Measurements from ENCODE around the gene SCUBE1.

Gene SCUBE1

GRCh38 chr22:43244803-43245527 lies 98.2 kb downstream of the SCUBE1 start:
- Histone ChIP-seq H3K36me3 (ENCODE audit: insufficient read depth, low read length) (no peaks in the 10 kb centered on the region), H3K4me3 (ENCODE audit: low read length, poor library complexity, severe bottlenecking) (no peak overlapping the region), H3K9ac (ENCODE audit: low read depth, low read length, poor library complexity, severe bottlenecking) (no peak overlapping the region), H3K4me2 (ENCODE audit: low read depth, low read length, poor library complexity, severe bottlenecking) (no peak overlapping the region), H3K27me3 (ENCODE audit: insufficient read depth, low read length, poor library complexity, severe bottlenecking) (no peaks in the 10 kb centered on the region), H4K20me1 (ENCODE audit: insufficient read depth, low read length, poor library complexity, severe bottlenecking) (no peaks in the 10 kb centered on the region), H3K9me3 (ENCODE audit: insufficient read depth, low read depth, low read length) (no peaks in the 10 kb centered on the region), H2AFZ (ENCODE audit: low read length) (no peak overlapping the region), H3K4me1 (ENCODE audit: insufficient read depth, low read length, poor library complexity, severe bottlenecking) (peaks cover 10% of the 10 kb centered on the region), H3K79me2 (ENCODE audit: insufficient read depth, low read length) (no peaks in the 10 kb centered on the region), H3K9me2 (replicated peaks; ENCODE audit: low read depth, low read length) (no peaks in the 10 kb centered on the region), H3F3A (ENCODE audit: low read depth) (no peaks in the 10 kb centered on the region)
- no peak for TF ChIP-seq EZH2phosphoT487 (IDR thresholded peaks at IDR 0.05; ENCODE audit: borderline replicate concordance)
- no peak for TF ChIP-seq CTCF (conservative IDR thresholded peaks at IDR 0.05; ENCODE audit: low read length)

GRCh38 chr22:43244402-43244801 lies 98.8 kb downstream of the SCUBE1 start:
- peaks cover 12% of the 10 kb centered on the region for H3K4me1 ChIP-seq (ENCODE audit: insufficient read depth, low read length, poor library complexity, severe bottlenecking)
- H3K4me3 ChIP-seq (ENCODE audit: low read length, poor library complexity, severe bottlenecking) = no peak overlapping the region
- no peaks in the 10 kb centered on the region for H4K20me1 ChIP-seq (ENCODE audit: insufficient read depth, low read length, poor library complexity, severe bottlenecking)
- H3F3A ChIP-seq (ENCODE audit: low read depth) = no peaks in the 10 kb centered on the region
- H3K9me3 ChIP-seq (ENCODE audit: insufficient read depth, low read depth, low read length) = no peaks in the 10 kb centered on the region
- H3K27me3 ChIP-seq (ENCODE audit: insufficient read depth, low read length, poor library complexity, severe bottlenecking) = no peaks in the 10 kb centered on the region
- TF ChIP-seq EZH2phosphoT487 (IDR thresholded peaks at IDR 0.05; ENCODE audit: borderline replicate concordance) (no peak), CTCF (conservative IDR thresholded peaks at IDR 0.05; ENCODE audit: low read length) (no peak; the same call in 1 of the 2 replicates)
- no peaks in the 10 kb centered on the region for H3K79me2 ChIP-seq (ENCODE audit: insufficient read depth, low read length)
- H3K36me3 ChIP-seq (ENCODE audit: insufficient read depth, low read length) = no peaks in the 10 kb centered on the region
- no peaks in the 10 kb centered on the region for H3K9me2 ChIP-seq (replicated peaks; ENCODE audit: low read depth, low read length)
- no peak overlapping the region for H2AFZ ChIP-seq (ENCODE audit: low read length)
- no peak overlapping the region for H3K9ac ChIP-seq (ENCODE audit: low read depth, low read length, poor library complexity, severe bottlenecking)
- no peak overlapping the region for H3K4me2 ChIP-seq (ENCODE audit: low read depth, low read length, poor library complexity, severe bottlenecking)

- H3K4me3 ChIP-seq (ENCODE audit: low read length, poor library complexity, severe bottlenecking) = no peak overlapping the region
- TF ChIP-seq CTCF (conservative IDR thresholded peaks at IDR 0.05; ENCODE audit: low read length) (no peak), EZH2phosphoT487 (IDR thresholded peaks at IDR 0.05; ENCODE audit: borderline replicate concordance) (no peak)
- no peaks in the 10 kb centered on the region for H3K79me2 ChIP-seq (ENCODE audit: insufficient read depth, low read length)
- no peak overlapping the region for H2AFZ ChIP-seq (ENCODE audit: low read length)
- H3F3A ChIP-seq (ENCODE audit: low read depth) = no peaks in the 10 kb centered on the region
- no peaks in the 10 kb centered on the region for H3K36me3 ChIP-seq (ENCODE audit: insufficient read depth, low read length)
- no peaks in the 10 kb centered on the region for H3K27me3 ChIP-seq (ENCODE audit: insufficient read depth, low read length, poor library complexity, severe bottlenecking)
- H3K9me2 ChIP-seq (replicated peaks; ENCODE audit: low read depth, low read length) = no peaks in the 10 kb centered on the region
- H3K4me1 ChIP-seq (ENCODE audit: insufficient read depth, low read length, poor library complexity, severe bottlenecking) = peaks cover 15% of the 10 kb centered on the region
- H3K4me2 ChIP-seq (ENCODE audit: low read depth, low read length, poor library complexity, severe bottlenecking) = no peak overlapping the region
- no peaks in the 10 kb centered on the region for H4K20me1 ChIP-seq (ENCODE audit: insufficient read depth, low read length, poor library complexity, severe bottlenecking)
- no peaks in the 10 kb centered on the region for H3K9me3 ChIP-seq (ENCODE audit: insufficient read depth, low read depth, low read length)
- no peak overlapping the region for H3K9ac ChIP-seq (ENCODE audit: low read depth, low read length, poor library complexity, severe bottlenecking)
Measured at GRCh38 chr22:43243324-43243723, 99.8 kb downstream of the SCUBE1 start.

All from Loucy (cell line).